ENCODE measurements around the gene SLC6A18.

The SLC6A18 gene

GRCh38 chr5:1235838-1236237, 10.7 kb downstream of the SLC6A18 start:
- DNase-seq (ENCODE audit: low read depth, low spot score), result no peak
- TF ChIP-seq EZH2 (IDR thresholded peaks at IDR 0.05) (no peak), POLR2AphosphoS5 (IDR thresholded peaks at IDR 0.05; ENCODE audit: borderline replicate concordance, low read depth, low read length) (no peak), FOXP2 (optimal IDR thresholded peaks at IDR 0.05; ENCODE audit: control extremely low read depth, extremely low read length, insufficient read depth) (no peak)
- Histone ChIP-seq H3K9me3 (ENCODE audit: low read depth, low read length) (no peaks in the 10 kb centered on the region), H3K9ac (ENCODE audit: insufficient read length) (no peak overlapping the region), H3K4me3 (no peak overlapping the region), H3K27ac (no peak overlapping the region), H3K36me3 (ENCODE audit: insufficient read depth, low read length) (no peaks in the 10 kb centered on the region)

GRCh38 chr5:1239505-1240251, 14.5 kb downstream of the SLC6A18 start:
- DNase-seq (ENCODE audit: low read depth, low spot score), result no peak
- H3K36me3 ChIP-seq (ENCODE audit: insufficient read depth, low read length), result no peaks in the 10 kb centered on the region
- no peak overlapping the region for H3K27ac ChIP-seq
- no peaks in the 10 kb centered on the region for H3K9me3 ChIP-seq (ENCODE audit: low read depth, low read length)
- TF ChIP-seq FOXP2 (optimal IDR thresholded peaks at IDR 0.05; ENCODE audit: control extremely low read depth, extremely low read length, insufficient read depth) (no peak), POLR2AphosphoS5 (IDR thresholded peaks at IDR 0.05; ENCODE audit: borderline replicate concordance, low read depth, low read length) (no peak), EZH2 (IDR thresholded peaks at IDR 0.05) (no peak)
- no peak overlapping the region for H3K4me3 ChIP-seq
- H3K9ac ChIP-seq (ENCODE audit: insufficient read length), result no peak overlapping the region

- no peak overlapping the region for H3K9ac ChIP-seq (ENCODE audit: insufficient read length)
- no peaks in the 10 kb centered on the region for H3K36me3 ChIP-seq (ENCODE audit: insufficient read depth, low read length)
- H3K4me3 ChIP-seq, result no peak overlapping the region
Observed at GRCh38 chr5:1240496-1241260, 15.5 kb downstream of the SLC6A18 start.

GRCh38 chr5:1241509-1242080, 16.4 kb downstream of the SLC6A18 start:
- no peak for TF ChIP-seq EZH2 (IDR thresholded peaks at IDR 0.05)
- no peak for TF ChIP-seq FOXP2 (optimal IDR thresholded peaks at IDR 0.05; ENCODE audit: control extremely low read depth, extremely low read length, insufficient read depth)
- no peak for TF ChIP-seq POLR2AphosphoS5 (IDR thresholded peaks at IDR 0.05; ENCODE audit: borderline replicate concordance, low read depth, low read length)

More at GRCh38 chr5:1240496-1241260, 15.5 kb downstream of the SLC6A18 start:
- no peaks in the 10 kb centered on the region for H3K9me3 ChIP-seq (ENCODE audit: low read depth, low read length)
- no peak for DNase-seq (ENCODE audit: low read depth, low spot score)
- H3K27ac ChIP-seq, result no peak overlapping the region
- TF ChIP-seq FOXP2 (optimal IDR thresholded peaks at IDR 0.05; ENCODE audit: control extremely low read depth, extremely low read length, insufficient read depth) (no peak), POLR2AphosphoS5 (IDR thresholded peaks at IDR 0.05; ENCODE audit: borderline replicate concordance, low read depth, low read length) (no peak), EZH2 (IDR thresholded peaks at IDR 0.05) (no peak)

GRCh38 chr5:1242733-1243486, 17.7 kb downstream of the SLC6A18 start:
- H3K27ac ChIP-seq, result no peak overlapping the region
- H3K4me3 ChIP-seq, result no peak overlapping the region
- no peaks in the 10 kb centered on the region for H3K9me3 ChIP-seq (ENCODE audit: low read depth, low read length)
- no peak for TF ChIP-seq FOXP2 (optimal IDR thresholded peaks at IDR 0.05; ENCODE audit: control extremely low read depth, extremely low read length, insufficient read depth)
- TF ChIP-seq POLR2AphosphoS5 (IDR thresholded peaks at IDR 0.05; ENCODE audit: borderline replicate concordance, low read depth, low read length), result no peak
- TF ChIP-seq EZH2 (IDR thresholded peaks at IDR 0.05), result no peak
- H3K9ac ChIP-seq (ENCODE audit: insufficient read length), result no peak overlapping the region
- no peaks in the 10 kb centered on the region for H3K36me3 ChIP-seq (ENCODE audit: insufficient read depth, low read length)
- DNase-seq (ENCODE audit: low read depth, low spot score), result no peak

More at GRCh38 chr5:1241509-1242080, 16.4 kb downstream of the SLC6A18 start:
- no peak overlapping the region for H3K4me3 ChIP-seq
- DNase-seq (ENCODE audit: low read depth, low spot score), result no peak
- H3K27ac ChIP-seq, result no peak overlapping the region
- H3K9me3 ChIP-seq (ENCODE audit: low read depth, low read length), result no peaks in the 10 kb centered on the region
- H3K9ac ChIP-seq (ENCODE audit: insufficient read length), result no peak overlapping the region
- no peaks in the 10 kb centered on the region for H3K36me3 ChIP-seq (ENCODE audit: insufficient read depth, low read length)

GRCh38 chr5:1243487-1244130, 18.4 kb downstream of the SLC6A18 start:
- Histone ChIP-seq H3K9ac (ENCODE audit: insufficient read length) (no peak overlapping the region), H3K27ac (no peak overlapping the region), H3K36me3 (ENCODE audit: insufficient read depth, low read length) (no peaks in the 10 kb centered on the region), H3K9me3 (ENCODE audit: low read depth, low read length) (no peaks in the 10 kb centered on the region), H3K4me3 (no peak overlapping the region)
- no peak for DNase-seq (ENCODE audit: low read depth, low spot score)
- TF ChIP-seq POLR2AphosphoS5 (IDR thresholded peaks at IDR 0.05; ENCODE audit: borderline replicate concordance, low read depth, low read length) (no peak), FOXP2 (optimal IDR thresholded peaks at IDR 0.05; ENCODE audit: control extremely low read depth, extremely low read length, insufficient read depth) (no peak), EZH2 (IDR thresholded peaks at IDR 0.05) (no peak)

GRCh38 chr5:1244255-1244654, 19.1 kb downstream of the SLC6A18 start:
- Histone ChIP-seq H3K4me3 (no peak overlapping the region), H3K27ac (no peak overlapping the region), H3K36me3 (ENCODE audit: insufficient read depth, low read length) (no peaks in the 10 kb centered on the region), H3K9me3 (ENCODE audit: low read depth, low read length) (no peaks in the 10 kb centered on the region), H3K9ac (ENCODE audit: insufficient read length) (no peak overlapping the region)
- TF ChIP-seq POLR2AphosphoS5 (IDR thresholded peaks at IDR 0.05; ENCODE audit: borderline replicate concordance, low read depth, low read length), result no peak
- no peak for TF ChIP-seq FOXP2 (optimal IDR thresholded peaks at IDR 0.05; ENCODE audit: control extremely low read depth, extremely low read length, insufficient read depth)
- TF ChIP-seq EZH2 (IDR thresholded peaks at IDR 0.05), result no peak
- DNase-seq (ENCODE audit: low read depth, low spot score), result no peak

All from SK-N-MC (cell line).